ENCODE results near the gene MEI4.
"Not testable (repeated sequence)": the region's sequence is repeated elsewhere in the genome, so short reads cannot be mapped to it uniquely, and the experiment has no call there.

Gene MEI4

GRCh38 chr6:77822265-77822664 lies 169.4 kb downstream of the MEI4 start:
- DNase-seq, result no peak

GRCh38 chr6:77825204-77825603 lies 172.4 kb downstream of the MEI4 start:
- DNase-seq, result no peak

GRCh38 chr6:77829736-77830135 lies 176.9 kb downstream of the MEI4 start:
- no peak for DNase-seq

GRCh38 chr6:77833749-77834148 lies 180.9 kb downstream of the MEI4 start:
- DNase-seq, result not testable (repeated sequence)

- no peak for DNase-seq
Measured at GRCh38 chr6:77834591-77834996, 181.8 kb downstream of the MEI4 start.

GRCh38 chr6:77837034-77837784 lies 184.4 kb downstream of the MEI4 start:
- no peak for DNase-seq

GRCh38 chr6:77839292-77839691 lies 186.5 kb downstream of the MEI4 start:
- DNase-seq, result no peak

- DNase-seq, result no peak
Measured at GRCh38 chr6:77844822-77845221, 192.0 kb downstream of the MEI4 start.

GRCh38 chr6:77853401-77853800 lies 200.6 kb downstream of the MEI4 start:
- no peak for DNase-seq

GRCh38 chr6:77856391-77856790 lies 203.6 kb downstream of the MEI4 start:
- DNase-seq, result no peak

- no peak for DNase-seq
Measured at GRCh38 chr6:77857421-77857820, 204.6 kb downstream of the MEI4 start.

- DNase-seq, result no peak
Measured at GRCh38 chr6:77876300-77876699, 223.5 kb downstream of the MEI4 start.

GRCh38 chr6:77879527-77879926 lies 226.7 kb downstream of the MEI4 start:
- no peak for DNase-seq

GRCh38 chr6:77880501-77880900 lies 227.7 kb downstream of the MEI4 start:
- DNase-seq, result no peak

- DNase-seq, result no peak
Measured at GRCh38 chr6:77883851-77884250, 231.0 kb downstream of the MEI4 start.

GRCh38 chr6:77893391-77893790 lies 240.6 kb downstream of the MEI4 start:
- DNase-seq, result no peak

- DNase-seq, result no peak
Measured at GRCh38 chr6:77906070-77906469, 253.2 kb downstream of the MEI4 start.

GRCh38 chr6:77910826-77911225 lies 258.0 kb downstream of the MEI4 start:
- no peak for DNase-seq

GRCh38 chr6:77926198-77926751 lies 273.4 kb downstream of the MEI4 start:
- DNase-seq, result no peak

GRCh38 chr6:77930382-77930781 lies 277.5 kb downstream of the MEI4 start:
- DNase-seq, result no peak

GRCh38 chr6:77930952-77931351 lies 278.1 kb downstream of the MEI4 start:
- DNase-seq, result no peak

GRCh38 chr6:77962070-77962469 lies 309.2 kb downstream of the MEI4 start:
- DNase-seq, result no peak

- DNase-seq, result no peak
Measured at GRCh38 chr6:77965449-77965848, 312.6 kb downstream of the MEI4 start.

GRCh38 chr6:77972334-77972733 lies 319.5 kb downstream of the MEI4 start:
- no peak for DNase-seq

Measured in CD4-positive, alpha-beta T cell treated with Interleukin-4 for 1 hour (primary cell).